NCI-H2196 treated with DMSO at 0.1 percent for 48 hours (cell line): ENCODE measurements around the gene GRIK4.

ENCODE experiments used
- DNase-seq: peaks from one replicate; lab custom pipeline; 2025; ENCODE audit not compliant: unreplicated experiment; lab: John Stamatoyannopoulos, UW

GRIK4 gene

GRCh38 chr11:120801801-120802689 is 290.5 kb downstream of the GRIK4 start:
- no peak for DNase-seq

- DNase-seq, result no peak
These were observed 294.5 kb downstream of the GRIK4 start for GRCh38 chr11:120805960-120806555.

DNA sequence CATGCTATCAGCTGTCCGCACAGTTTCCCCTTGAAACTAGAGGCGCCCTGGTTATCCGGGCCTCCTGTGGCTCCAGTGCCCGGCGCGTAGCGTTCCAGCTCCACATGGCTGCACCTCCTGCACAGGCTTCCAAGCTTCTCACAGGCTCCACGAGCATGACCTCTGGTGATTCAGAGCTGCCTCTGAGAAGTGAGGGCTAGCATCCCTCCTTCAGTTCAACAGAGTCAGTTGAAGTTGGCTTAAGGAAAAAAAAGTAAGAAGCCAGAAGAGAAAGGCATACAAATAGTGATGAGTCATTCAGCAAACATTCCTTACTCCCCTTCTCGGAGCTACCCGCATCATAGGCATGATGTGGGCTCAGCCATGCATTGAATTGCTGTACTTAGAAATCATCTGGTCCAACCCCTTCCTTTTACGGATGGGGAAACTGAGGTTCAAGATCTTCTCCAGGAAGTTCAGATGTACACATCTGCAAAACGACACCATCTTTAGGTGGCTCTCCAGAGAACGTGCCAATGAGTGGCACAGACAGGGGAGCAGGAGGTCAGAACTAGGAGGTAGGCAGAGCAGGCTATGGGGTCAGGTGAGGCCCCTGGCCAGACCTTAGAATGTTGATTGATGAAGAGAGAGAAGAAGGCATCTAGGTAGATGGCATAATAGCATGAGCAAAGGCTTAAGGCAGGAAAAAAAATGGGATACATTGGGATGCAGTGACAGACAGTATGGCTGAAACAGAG is 296.0 kb downstream of the GRIK4 start:
- no peak for DNase-seq

GRCh38 chr11:120808616-120809050 is 297.1 kb downstream of the GRIK4 start:
- no peak for DNase-seq

DNA sequence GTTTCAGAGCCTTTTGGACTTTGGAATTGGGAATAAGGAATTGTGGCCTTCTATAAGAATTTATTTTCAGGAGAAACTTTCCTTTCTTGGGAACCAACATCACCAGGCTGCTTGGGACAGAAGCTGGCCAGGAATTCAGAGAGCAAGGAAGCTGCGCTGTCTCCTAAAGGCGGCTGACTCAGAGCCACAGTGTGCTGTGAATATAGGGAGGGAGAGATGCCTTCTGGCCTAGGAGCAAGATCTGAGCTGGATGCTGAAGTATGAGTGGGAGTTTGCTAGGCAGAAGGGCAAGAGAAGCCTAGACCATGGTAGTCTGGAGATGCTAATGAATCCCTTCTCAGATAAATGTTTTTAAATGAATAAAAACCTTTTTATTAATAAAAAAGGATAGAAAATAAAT is 298.7 kb downstream of the GRIK4 start:
- no peak for DNase-seq

- no peak for DNase-seq
These were observed 299.7 kb downstream of the GRIK4 start for GRCh38 chr11:120811199-120811598.

DNA sequence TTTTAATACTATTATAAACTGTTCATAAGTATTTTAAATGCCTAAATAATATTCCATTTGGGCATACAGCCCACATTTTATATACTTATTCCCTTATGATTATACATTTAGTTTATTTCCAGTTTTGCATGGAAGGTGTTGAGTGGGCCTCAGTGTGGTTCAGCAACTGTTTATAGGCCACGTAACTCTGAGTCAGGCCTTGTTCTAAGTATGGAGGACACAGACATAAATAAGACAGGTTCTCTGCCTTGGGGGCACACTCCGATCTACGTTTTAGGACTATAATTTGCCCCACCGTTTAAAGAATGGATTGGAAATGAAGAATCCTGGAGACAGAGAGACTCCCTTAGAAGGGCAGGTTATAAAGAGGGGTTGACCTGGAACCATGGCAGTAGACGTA is 300.2 kb downstream of the GRIK4 start:
- DNase-seq, result no peak

DNA sequence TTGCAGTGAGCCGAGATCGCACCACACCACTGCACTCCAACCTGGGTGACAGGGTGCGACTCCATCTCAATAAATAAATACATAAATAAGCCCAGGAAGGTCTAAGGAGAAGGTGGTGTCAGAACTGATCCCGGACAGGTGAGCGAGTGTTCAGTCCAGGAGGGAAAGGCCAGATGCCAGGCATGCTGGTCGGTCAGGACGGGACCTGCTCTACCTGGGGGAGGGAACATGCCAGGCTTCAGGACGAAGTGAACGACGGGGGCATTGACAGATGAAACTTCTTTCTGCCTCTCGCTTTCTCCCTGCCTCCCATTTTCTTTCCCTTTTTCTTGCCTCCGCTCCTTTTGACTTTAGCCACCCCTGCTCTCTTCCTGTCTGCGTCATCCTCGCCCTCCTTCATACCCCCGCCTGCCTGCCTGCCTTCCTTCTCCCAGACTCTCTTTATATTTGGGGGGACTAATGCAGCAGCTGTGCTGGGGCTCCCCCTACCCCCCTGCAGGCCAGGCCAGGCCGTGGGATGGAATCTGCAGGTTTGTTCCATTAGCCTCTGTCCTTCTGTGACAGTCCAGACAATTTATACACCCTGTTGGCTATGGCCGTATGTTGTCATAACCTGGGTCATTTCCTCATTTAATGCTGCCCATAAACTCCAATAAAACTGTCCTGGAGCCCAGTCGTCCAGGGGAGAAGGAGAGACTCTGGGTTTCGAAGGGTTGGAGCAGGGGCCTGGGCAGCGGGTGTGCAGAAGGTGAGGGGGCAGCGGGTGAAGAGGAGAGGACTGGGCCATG is 303.2 kb downstream of the GRIK4 start:
- DNase-seq, result no peak

GRCh38 chr11:120815319-120816100 is 304.0 kb downstream of the GRIK4 start:
- no peak for DNase-seq

DNA sequence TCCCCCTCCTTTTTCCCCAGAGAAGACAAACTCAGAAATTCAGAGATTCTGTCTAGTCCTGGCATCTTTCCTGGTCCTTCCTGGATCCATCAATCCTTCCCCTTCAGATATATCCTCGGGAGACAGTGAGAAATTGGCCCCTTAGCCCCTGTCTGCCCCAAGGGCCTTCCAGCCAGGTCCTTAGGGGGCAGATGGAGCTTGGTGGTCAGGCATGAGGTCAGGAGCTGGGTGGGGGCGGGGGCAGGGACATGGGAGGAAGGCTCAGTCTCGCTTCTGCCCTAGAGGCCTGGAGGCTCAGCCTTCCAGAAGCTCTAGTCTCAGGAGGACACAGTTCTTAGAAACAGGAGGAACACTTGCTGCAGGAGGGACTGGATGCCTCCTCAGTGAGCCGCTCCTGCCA is 304.6 kb downstream of the GRIK4 start:
- DNase-seq, result no peak

DNA sequence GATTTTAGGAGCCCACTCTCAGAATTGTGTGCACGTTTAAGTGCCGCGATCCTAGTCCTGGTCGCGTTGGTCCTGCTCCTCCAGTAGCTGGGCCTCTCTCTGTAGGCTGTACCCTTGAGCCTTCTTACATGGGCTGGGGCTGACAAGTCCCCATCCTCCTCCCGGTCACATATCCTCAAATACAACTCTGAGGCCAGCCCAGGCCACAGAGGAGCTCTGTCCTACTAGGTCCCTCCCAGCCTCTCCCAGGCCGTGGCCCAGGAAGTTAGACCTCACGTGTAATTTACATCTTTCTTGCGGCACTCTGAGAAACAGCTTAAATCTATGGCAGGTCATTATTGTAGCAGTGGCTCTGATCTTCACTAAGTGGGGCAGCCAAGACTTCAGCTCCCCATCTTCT is 305.2 kb downstream of the GRIK4 start:
- DNase-seq, result no peak

GRCh38 chr11:120817158-120817557 is 305.6 kb downstream of the GRIK4 start:
- DNase-seq, result no peak

GRCh38 chr11:120818097-120818496 is 306.5 kb downstream of the GRIK4 start:
- no peak for DNase-seq

DNA sequence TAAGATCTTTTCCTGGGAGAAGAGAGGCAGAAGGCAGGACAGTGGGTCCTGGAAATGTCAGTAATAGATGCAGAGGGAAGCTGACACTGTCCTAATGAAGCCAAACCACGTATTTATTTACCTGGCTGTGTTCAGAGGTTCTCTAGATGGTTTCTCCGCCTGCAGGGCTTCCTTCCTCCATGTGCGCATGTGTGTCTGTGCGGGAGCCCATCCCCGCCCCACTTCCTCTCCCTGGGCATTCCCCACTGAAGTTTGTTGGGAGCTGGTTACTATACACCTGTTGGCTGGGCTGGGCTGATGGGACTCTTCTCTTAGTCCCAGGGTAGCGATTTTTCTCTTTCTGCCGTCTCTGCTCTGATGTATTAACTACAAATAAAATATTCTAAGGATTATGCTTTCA is 307.5 kb downstream of the GRIK4 start:
- DNase-seq, result no peak

DNA sequence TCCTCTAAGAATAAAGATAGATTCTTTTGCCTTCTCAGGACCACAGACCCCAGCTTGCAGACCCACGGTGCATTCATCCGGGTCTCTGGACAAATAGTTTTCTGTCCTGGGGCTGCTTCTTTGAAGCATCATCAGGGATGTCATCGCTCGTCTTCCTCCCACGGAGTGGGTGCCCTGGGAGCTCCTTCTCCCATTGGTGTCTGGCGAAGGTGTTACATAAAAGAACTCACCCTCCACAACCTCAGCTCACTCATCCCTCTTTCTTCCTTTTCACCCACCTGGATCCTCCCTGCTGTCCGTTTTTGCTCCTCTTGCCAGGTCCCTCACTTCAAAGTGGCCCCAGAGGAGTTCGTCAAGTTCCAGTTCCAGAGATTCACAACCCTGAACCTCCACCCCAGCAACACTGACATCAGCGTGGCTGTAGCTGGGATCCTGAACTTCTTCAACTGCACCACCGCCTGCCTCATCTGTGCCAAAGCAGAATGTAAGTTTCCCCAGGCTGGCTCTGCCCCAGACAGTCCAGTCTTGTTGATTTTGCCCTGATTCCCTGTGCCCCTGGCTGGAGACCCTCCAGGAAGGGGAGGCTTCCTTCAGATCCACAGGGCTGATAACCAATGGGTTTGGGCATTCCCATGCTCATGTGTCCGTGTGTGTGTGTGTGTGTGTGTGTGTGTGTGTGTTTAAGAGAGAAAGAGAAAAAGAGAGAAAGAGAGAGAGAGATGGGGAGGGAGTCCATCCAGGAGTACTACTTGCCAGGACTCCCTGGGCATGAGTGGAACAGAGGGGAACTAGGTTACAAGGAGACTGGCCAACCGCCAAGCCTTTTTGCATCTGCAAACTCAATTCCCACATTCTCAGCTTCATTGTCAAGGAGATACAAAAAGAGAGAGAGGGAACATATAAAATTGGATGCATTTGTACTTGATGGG is 308.2 kb downstream of the GRIK4 start:
- no peak for DNase-seq

GRCh38 chr11:120823159-120823558 is 311.6 kb downstream of the GRIK4 start:
- DNase-seq, result no peak

DNA sequence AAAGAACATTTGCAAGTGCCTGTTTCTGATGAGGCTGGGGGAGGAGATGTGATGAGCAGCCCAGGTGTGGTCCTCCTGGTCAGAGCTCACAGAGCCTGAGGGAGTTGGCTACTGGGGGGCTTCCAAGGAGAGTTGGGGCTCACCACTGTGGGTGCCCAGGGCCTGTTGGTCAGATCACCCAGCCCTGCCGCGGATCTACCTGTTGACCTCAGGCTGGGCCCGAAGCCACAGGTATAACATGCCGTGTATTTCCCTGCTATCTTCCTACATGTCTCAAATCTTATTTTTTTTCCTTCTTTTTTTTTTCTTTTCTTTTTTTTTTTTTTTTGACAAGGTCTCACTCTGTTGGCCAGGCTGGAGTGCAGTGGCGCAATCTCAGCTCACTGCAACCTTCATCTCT is 312.7 kb downstream of the GRIK4 start:
- no peak for DNase-seq

- no peak for DNase-seq
These were observed 315.6 kb downstream of the GRIK4 start for GRCh38 chr11:120827198-120827597.

DNA sequence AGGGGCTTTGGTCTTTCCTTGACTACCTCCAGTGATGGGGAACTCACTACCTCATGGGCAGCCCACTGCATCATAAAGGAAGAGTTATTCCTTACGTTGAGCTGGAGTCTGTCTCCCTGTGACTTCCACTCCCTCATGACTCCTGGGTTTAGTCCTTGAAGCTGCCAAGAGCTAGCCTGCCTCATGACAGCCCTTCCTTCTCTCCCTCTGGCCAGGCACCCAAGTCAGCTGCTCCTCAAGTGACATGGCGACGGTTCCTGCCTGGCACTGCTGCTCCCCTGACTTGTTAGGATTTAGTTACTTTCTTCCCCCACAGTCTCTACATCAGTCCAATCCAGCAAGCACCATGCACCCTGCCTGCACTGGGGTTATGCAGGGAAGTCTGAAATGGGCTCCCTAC is 316.3 kb downstream of the GRIK4 start:
- DNase-seq, result no peak
